CD14-positive monocyte (primary cell): ENCODE measurements around the gene CD320. TPM values are rescaled to one million over a fixed set of nuclear protein-coding genes. Genes with fewer than 3 reads are reported as not detected.
"Not testable (repeated sequence)": the region's sequence is repeated elsewhere in the genome, so short reads cannot be mapped to it uniquely, and the experiment has no call there.

Experiments used
- DNase-seq, 3 donors: peaks; one replicate each; pipeline ENCODE4 v3.0.0-alpha.2; 2011 to 2022
- H2AFZ ChIP-seq: 2 replicates; pipeline ENCODE4 v1.6.0; 2012; ENCODE audit warnings: mild to moderate bottlenecking, low read depth, low read length, inconsistent platforms; ENCODE audit not compliant: insufficient read depth, poor library complexity, severe bottlenecking
- H3K27ac ChIP-seq, 2 donors: 1 replicate in 1 of 2; 2 replicates in 1 of 2; pipeline ENCODE4 v1.5.1; 2012 to 2013; ENCODE audit warnings: low read length in 2 of 2, control low read depth in 1 of 2, inconsistent platforms in 1 of 2, low read depth in 1 of 2, mild to moderate bottlenecking in 1 of 2
- H3K27me3 ChIP-seq, 2 donors: one replicate each; pipeline versions ENCODE4 v1.6.0 to v1.6.1; 2011 to 2013; ENCODE audit warnings: low read length in 2 of 2; ENCODE audit not compliant: control insufficient read depth in 2 of 2, insufficient read depth in 2 of 2
- H3K36me3 ChIP-seq, 2 donors: replicated peaks in 1 of 2; 1 replicate in 1 of 2; 2 replicates in 1 of 2; pipeline versions ENCODE4 v1.5.1 to v1.6.1; 2012 to 2013; ENCODE audit warnings: low read length in 2 of 2, control low read depth in 1 of 2, inconsistent platforms in 1 of 2, mild to moderate bottlenecking in 1 of 2; ENCODE audit not compliant: insufficient read depth in 2 of 2, control insufficient read depth in 1 of 2
- H3K4me1 ChIP-seq, 2 donors: 1 replicate in 1 of 2; 2 replicates in 1 of 2; pipeline versions ENCODE4 v1.5.1 to v1.6.1; 2012 to 2013; ENCODE audit warnings: low read length in 2 of 2, control low read depth in 1 of 2, inconsistent platforms in 1 of 2, mild to moderate bottlenecking in 1 of 2, moderate library complexity in 1 of 2; ENCODE audit not compliant: insufficient read depth in 2 of 2, control insufficient read depth in 1 of 2
- H3K4me2 ChIP-seq: replicated peaks from 2 replicates; pipeline ENCODE3; 2012; ENCODE audit warnings: low read length, moderate library complexity, mild to moderate bottlenecking; ENCODE audit not compliant: poor library complexity, severe bottlenecking; ENCODE audit errors: extremely low read depth
- H3K4me3 ChIP-seq, 3 experiments: fragments of 200-600 bp in 1 of 3; sonication (generic) in 1 of 3; replicated peaks in 1 of 3; 1 replicate in 2 of 3; 2 replicates in 1 of 3; pipeline ENCODE4 v1.5.1; 2011 to 2013; ENCODE audit warnings: low read length in 3 of 3, mild to moderate bottlenecking in 3 of 3, control low read depth in 2 of 3, low read depth in 2 of 3, inconsistent platforms in 1 of 3, moderate library complexity in 1 of 3
- H3K79me2 ChIP-seq: 2 replicates; pipeline ENCODE4 v1.6.0; 2012; ENCODE audit warnings: mild to moderate bottlenecking, control low read depth, inconsistent platforms, low read length, moderate library complexity; ENCODE audit not compliant: insufficient read depth
- H3K9ac ChIP-seq: 2 replicates; pipeline ENCODE4 v1.6.0; 2017; ENCODE audit warnings: low read length, mild to moderate bottlenecking; ENCODE audit not compliant: insufficient read depth, poor library complexity, severe bottlenecking
- H3K9me3 ChIP-seq, 2 donors: replicated peaks in 1 of 2; 1 replicate in 1 of 2; 2 replicates in 1 of 2; pipeline versions ENCODE4 v1.5.1 to v1.6.1; 2012 to 2013; ENCODE audit warnings: low read length in 2 of 2, control low read depth in 1 of 2; ENCODE audit not compliant: control insufficient read depth in 1 of 2, insufficient read depth in 1 of 2
- H4K20me1 ChIP-seq: 2 replicates; pipeline ENCODE4 v1.6.0; 2012; ENCODE audit warnings: mild to moderate bottlenecking, low read length, control low read depth, moderate library complexity; ENCODE audit not compliant: insufficient read depth
- H3K27ac Mint-ChIP-seq, 7 donors: one replicate each; pipeline ENCODE4 v1.8.0; 2020; ENCODE audit warnings: mild to moderate bottlenecking in 7 of 7, mixed read lengths in 7 of 7, moderate library complexity in 6 of 7, inconsistent platforms in 2 of 7
- H3K27me3 Mint-ChIP-seq, 3 donors: one replicate each; pipeline ENCODE4 v1.8.0; 2021 to 2022; ENCODE audit warnings: low read depth in 3 of 3, mild to moderate bottlenecking in 3 of 3, mixed read lengths in 3 of 3, moderate library complexity in 3 of 3, inconsistent platforms in 1 of 3
- H3K36me3 Mint-ChIP-seq, 2 donors: one replicate each; pipeline ENCODE4 v1.8.0; 2020; ENCODE audit warnings: mixed read lengths in 2 of 2, inconsistent platforms in 1 of 2, mild to moderate bottlenecking in 1 of 2
- H3K4me1 Mint-ChIP-seq: one replicate; pipeline ENCODE4 v1.8.0; 2020; ENCODE audit warnings: mild to moderate bottlenecking, mixed read lengths
- H3K4me3 Mint-ChIP-seq, 2 donors: one replicate each; pipeline ENCODE4 v1.8.0; 2020; ENCODE audit warnings: mild to moderate bottlenecking in 2 of 2, mixed read lengths in 2 of 2, moderate library complexity in 1 of 2
- H3K9me3 Mint-ChIP-seq, 7 donors: one replicate each; pipeline ENCODE4 v1.8.0; 2020 to 2022; ENCODE audit warnings: mixed read lengths in 7 of 7, mild to moderate bottlenecking in 6 of 7, moderate library complexity in 6 of 7, inconsistent platforms in 2 of 7
- CTCF ChIP-seq: fragments of 200-600 bp; IDR thresholded peaks from one replicate; pipeline ENCODE4 v1.8.0; 2022; ENCODE audit warnings: antibody characterized with exemption, mild to moderate bottlenecking
- WGBS: methylation state at CpG from one replicate; pipeline ENCODE4 v1.1.5; 2013; ENCODE audit warnings: missing lambda C conversion rate; ENCODE audit not compliant: insufficient coverage; 5-methylcytosine and 5-hydroxymethylcytosine counted together
- intact Hi-C, 2 donors: fragments of 100-400 bp; cut with micrococcal nuclease; formaldehyde crosslinking; loops; one replicate each; pipeline versions ENCODE4 v1.15.0 to v1.15.1; 2023
- polyA plus RNA-seq, 3 donors: library from polyadenylated mRNA; depleted of rRNA in 1 of 3; unstranded in 2 of 3; stranded (reverse) in 1 of 3; fragments of 300-500 nt in 2 of 3; fragments of >200 nt in 1 of 3; fragmentation: Illumina TruSeq in 2 of 3; gene quantifications; 1 replicate in 2 of 3; 2 replicates in 1 of 3; pipeline ENCODE4 v1.2.3, GENCODE V29; 2012 to 2021

The CD320 gene
- polyA plus RNA-seq, 3 donors = 0.72 to 2.5 (median 1.0) TPM

- no peak for TF ChIP-seq CTCF
- 22% methylated on average over 12 of the region's 14 CpGs for WGBS
- Histone ChIP-seq H3K4me2 (no peak overlapping the region), H4K20me1 (no peaks in the 10 kb centered on the region), H3K9me3 (no peaks in the 10 kb centered on the region), H3K27ac (no peak overlapping the region), H3K79me2 (no peaks in the 10 kb centered on the region), H3K27me3 (peaks cover 38 to 64% of the 10 kb centered on the region in 2 donors), H3K4me3 (no peak overlapping the region), H3K9ac (no peak overlapping the region), H3K4me1 (peaks cover 8 to 11% of the 10 kb centered on the region in 2 donors), H2AFZ (no peak overlapping the region), H3K36me3 (no peaks in the 10 kb centered on the region)
- peak overlapping the region in 1 of 2 donors; percentile 63 for H3K4me3 Mint-ChIP-seq
- H3K9me3 Mint-ChIP-seq = peaks cover 0 to 16% (median 4%) of the 10 kb centered on the region in 7 donors
- H3K36me3 Mint-ChIP-seq = no peaks in the 10 kb centered on the region
- H3K4me1 Mint-ChIP-seq = peaks cover 9% of the 10 kb centered on the region
- intact Hi-C loops = no loop called here
- peaks cover 66 to 83% (median 72%) of the 10 kb centered on the region in 3 donors for H3K27me3 Mint-ChIP-seq
- no peak for DNase-seq
- no peak overlapping the region for H3K27ac Mint-ChIP-seq
Observed at GRCh38 chr19:8342316-8342683, 34.1 kb upstream of the CD320 start.

- H3K4me1 Mint-ChIP-seq, H3K4me3 ChIP-seq, H3K27ac Mint-ChIP-seq, H2AFZ ChIP-seq, H3K36me3 ChIP-seq, H3K36me3 Mint-ChIP-seq, H3K9me3 ChIP-seq, H3K79me2 ChIP-seq, H3K27ac ChIP-seq, H4K20me1 ChIP-seq, H3K4me2 ChIP-seq, H3K9ac ChIP-seq, DNase-seq, intact Hi-C loops: not testable (repeated sequence)
- H3K4me1 ChIP-seq = peaks cover 8 to 11% of the 10 kb centered on the region in 2 donors
- H3K9me3 Mint-ChIP-seq = peaks cover 0 to 16% (median 4%) of the 10 kb centered on the region in 7 donors
- H3K4me3 Mint-ChIP-seq = peak overlapping the region in 1 of 2 donors; percentile 63
- peaks cover 74 to 87% (median 80%) of the 10 kb centered on the region in 3 donors for H3K27me3 Mint-ChIP-seq
- peaks cover 38 to 68% of the 10 kb centered on the region in 2 donors for H3K27me3 ChIP-seq
- WGBS = no CpG with 5 or more reads among the region's 4 CpGs
Observed at GRCh38 chr19:8341504-8341903, 33.3 kb upstream of the CD320 start.
